K562 (cell line): ENCODE data around the gene SLC5A5. TPM values are rescaled to one million over a fixed set of nuclear protein-coding genes. Genes with fewer than 3 reads are reported as not detected.

Source experiments
- ETV5 ChIP-seq: sonication (generic); formaldehyde crosslinking; IDR thresholded peaks from 2 replicates; pipeline ENCODE4 v1.4.0; 2020; ENCODE audit warnings: low read depth, mild to moderate bottlenecking, missing genetic modification reagents
- FOXK1 ChIP-seq: sonication (generic); formaldehyde crosslinking; IDR thresholded peaks from 2 replicates; pipeline ENCODE4 v1.8.0; 2022; ENCODE audit warnings: missing genetic modification reagents, mild to moderate bottlenecking, borderline replicate concordance
- HLTF ChIP-seq: fragments of 450-650 bp; IDR thresholded peaks from 2 replicates; pipeline ENCODE4 v1.6.1; 2016
- JUNB ChIP-seq: fragments of 450-650 bp; formaldehyde crosslinking; conservative IDR thresholded peaks from 2 replicates; pipeline ENCODE4 v1.4.0; 2020; ENCODE audit warnings: mild to moderate bottlenecking
- MLLT1 ChIP-seq, 2 experiments: fragments of 450-650 bp; IDR thresholded peaks; 2 replicates each; pipeline ENCODE4 v1.6.1; 2016
- NFIC ChIP-seq: fragments of 450-650 bp; IDR thresholded peaks from 2 replicates; pipeline ENCODE4 v1.6.1; 2017; ENCODE audit warnings: mild to moderate bottlenecking, inconsistent platforms
- NR1H2 ChIP-seq: sonication (generic); formaldehyde crosslinking; IDR thresholded peaks from 2 replicates; pipeline ENCODE4 v1.4.0; 2020; ENCODE audit warnings: mild to moderate bottlenecking, missing genetic modification reagents
- RB1 ChIP-seq: fragments of 450-650 bp; IDR thresholded peaks from 2 replicates; pipeline ENCODE4 v1.6.1; 2017; ENCODE audit warnings: low read depth, mild to moderate bottlenecking
- SIRT6 ChIP-seq: IDR thresholded peaks from one replicate; pipeline ENCODE4 v1.6.1; 2012; ENCODE audit warnings: low read depth, mild to moderate bottlenecking, control low read depth, inconsistent platforms, low read length, moderate library complexity
- SMARCA4 ChIP-seq: fragments of 450-650 bp; IDR thresholded peaks from 2 replicates; pipeline ENCODE4 v1.6.1; 2016
- SMARCA5 ChIP-seq: fragments of 450-650 bp; IDR thresholded peaks from 2 replicates; pipeline ENCODE4 v1.6.1; 2016
- TBP ChIP-seq: optimal IDR thresholded peaks from 2 replicates; pipeline ENCODE3; 2011; ENCODE audit warnings: low read depth, low read length, improper control_type of control experiment
- THRB ChIP-seq: fragments of 450-650 bp; formaldehyde crosslinking; conservative IDR thresholded peaks from 2 replicates; pipeline ENCODE4 v1.4.0; 2022; ENCODE audit warnings: mild to moderate bottlenecking, missing genetic modification characterization
- polyA plus RNA-seq, 8 experiments: library from polyadenylated mRNA; depleted of rRNA in 4 of 8; stranded (reverse) in 5 of 8; unstranded in 3 of 8; fragments of >200 nt; fragmentation: Nextera tagmentation in 2 of 8; fragmentation: Illumina TruSeq in 1 of 8; extraction: Ambion mirVana in 2 of 8; extraction: Trizol in 1 of 8; gene quantifications; 2 replicates each; pipeline versions ENCODE4 v1.2.1 to v1.2.3, GENCODE V29; 2011 to 2014; ENCODE audit warnings: inconsistent platforms in 1 of 8, missing spikeins in 1 of 8
- total RNA-seq, 7 experiments: library from RNA; depleted of rRNA in 6 of 7; stranded (reverse); fragments of >200 nt in 6 of 7; fragmentation: Illumina TruSeq in 2 of 7; extraction: Trizol in 2 of 7; gene quantifications; 2 replicates each; pipeline versions ENCODE4 v1.2.1 to v1.2.3, GENCODE V29; 2011 to 2021; ENCODE audit warnings: low replicate concordance in 1 of 7
- TF ChIP-seq, protein P1 (sequence below): conservative IDR thresholded peaks from 2 replicates; pipeline ENCODE4 v1.6.1; 2011; ENCODE audit warnings: low read depth, mild to moderate bottlenecking, low read length; ENCODE audit not compliant: control insufficient read depth
- TF ChIP-seq, protein P2 (sequence below), 2 experiments: IDR thresholded peaks; 2 replicates each; pipeline ENCODE4 v1.6.1; 2011; ENCODE audit warnings: borderline replicate concordance in 1 of 2, control low read depth in 1 of 2, low read depth in 1 of 2, low read length in 1 of 2, mild to moderate bottlenecking in 1 of 2, mixed read lengths in 1 of 2, moderate library complexity in 1 of 2; ENCODE audit not compliant: insufficient read depth in 1 of 2, insufficient read length in 1 of 2, poor library complexity in 1 of 2, severe bottlenecking in 1 of 2; ENCODE audit errors: extremely low read depth in 1 of 2
- TF ChIP-seq, protein P3 (sequence below): fragments of 450-650 bp; IDR thresholded peaks from 2 replicates; pipeline ENCODE4 v1.6.1; 2016; ENCODE audit warnings: antibody characterized with exemption
- TF ChIP-seq, protein P4 (sequence below), 2 experiments: fragments of 450-650 bp; conservative IDR thresholded peaks; 2 replicates each; pipeline ENCODE4 v1.6.1; 2017; ENCODE audit warnings: mild to moderate bottlenecking in 2 of 2, moderate library complexity in 2 of 2

The SLC5A5 gene
- total and polyA plus RNA-seq, 9 of the 15 experiments (the other 6 are each of a cell fraction or from before 2014, with no cell fraction given): 0.10 to 0.73 (median 0.23) TPM

GRCh38 chr19:17865364-17866311 lies 6.1 kb upstream of the SLC5A5 start (continued):
- TF ChIP-seq, protein P1, sequence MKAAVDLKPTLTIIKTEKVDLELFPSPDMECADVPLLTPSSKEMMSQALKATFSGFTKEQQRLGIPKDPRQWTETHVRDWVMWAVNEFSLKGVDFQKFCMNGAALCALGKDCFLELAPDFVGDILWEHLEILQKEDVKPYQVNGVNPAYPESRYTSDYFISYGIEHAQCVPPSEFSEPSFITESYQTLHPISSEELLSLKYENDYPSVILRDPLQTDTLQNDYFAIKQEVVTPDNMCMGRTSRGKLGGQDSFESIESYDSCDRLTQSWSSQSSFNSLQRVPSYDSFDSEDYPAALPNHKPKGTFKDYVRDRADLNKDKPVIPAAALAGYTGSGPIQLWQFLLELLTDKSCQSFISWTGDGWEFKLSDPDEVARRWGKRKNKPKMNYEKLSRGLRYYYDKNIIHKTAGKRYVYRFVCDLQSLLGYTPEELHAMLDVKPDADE: 0 out of 2 replicates have a peak, but pooled peaks have one; percentile 13
- TF ChIP-seq, protein P2, sequence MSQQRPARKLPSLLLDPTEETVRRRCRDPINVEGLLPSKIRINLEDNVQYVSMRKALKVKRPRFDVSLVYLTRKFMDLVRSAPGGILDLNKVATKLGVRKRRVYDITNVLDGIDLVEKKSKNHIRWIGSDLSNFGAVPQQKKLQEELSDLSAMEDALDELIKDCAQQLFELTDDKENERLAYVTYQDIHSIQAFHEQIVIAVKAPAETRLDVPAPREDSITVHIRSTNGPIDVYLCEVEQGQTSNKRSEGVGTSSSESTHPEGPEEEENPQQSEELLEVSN (IDR thresholded peaks at IDR 0.05; ENCODE audit: borderline replicate concordance in 1 of 2, extremely low read depth in 1 of 2, insufficient read depth in 1 of 2, insufficient read length in 1 of 2, low read depth in 1 of 2, low read length in 1 of 2, poor library complexity in 1 of 2, severe bottlenecking in 1 of 2): peak; percentile 30 to 33
- TF ChIP-seq TBP (no peak), MLLT1 (IDR thresholded peaks at IDR 0.05) (no peak), ETV5 (CRISPR knock-in tag) (no peak), HLTF (peak; percentile 86), THRB (CRISPR knock-in tag) (0 out of 2 replicates have a peak, but pooled peaks have one; percentile 2), SMARCA4 (0 out of 2 replicates have a peak, but pooled peaks have one; percentile 12), NR1H2 (CRISPR knock-in tag) (no peak), FOXK1 (0 out of 2 replicates have a peak, but pooled peaks have one; percentile 41), SIRT6 (peak; percentile 97), JUNB (no peak), NFIC (0 out of 2 replicates have a peak, but pooled peaks have one; percentile 4), RB1 (no peak; the same call in 1 of the 2 replicates), SMARCA5 (peak; percentile 85; the same call in 1 of the 2 replicates)
- TF ChIP-seq, protein P3, sequence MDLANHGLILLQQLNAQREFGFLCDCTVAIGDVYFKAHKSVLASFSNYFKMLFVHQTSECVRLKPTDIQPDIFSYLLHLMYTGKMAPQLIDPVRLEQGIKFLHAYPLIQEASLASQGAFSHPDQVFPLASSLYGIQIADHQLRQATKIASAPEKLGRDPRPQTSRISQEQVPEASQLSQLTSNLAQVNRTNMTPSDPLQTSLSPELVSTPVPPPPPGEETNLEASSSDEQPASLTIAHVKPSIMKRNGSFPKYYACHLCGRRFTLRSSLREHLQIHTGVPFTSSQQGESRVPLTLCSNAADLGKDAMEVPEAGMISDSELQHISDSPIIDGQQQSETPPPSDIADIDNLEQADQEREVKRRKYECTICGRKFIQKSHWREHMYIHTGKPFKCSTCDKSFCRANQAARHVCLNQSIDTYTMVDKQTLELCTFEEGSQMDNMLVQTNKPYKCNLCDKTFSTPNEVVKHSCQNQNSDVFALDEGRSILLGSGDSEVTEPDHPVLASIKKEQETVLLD: 0 out of 2 replicates have a peak, but pooled peaks have one; percentile 33
- TF ChIP-seq, protein P4, sequence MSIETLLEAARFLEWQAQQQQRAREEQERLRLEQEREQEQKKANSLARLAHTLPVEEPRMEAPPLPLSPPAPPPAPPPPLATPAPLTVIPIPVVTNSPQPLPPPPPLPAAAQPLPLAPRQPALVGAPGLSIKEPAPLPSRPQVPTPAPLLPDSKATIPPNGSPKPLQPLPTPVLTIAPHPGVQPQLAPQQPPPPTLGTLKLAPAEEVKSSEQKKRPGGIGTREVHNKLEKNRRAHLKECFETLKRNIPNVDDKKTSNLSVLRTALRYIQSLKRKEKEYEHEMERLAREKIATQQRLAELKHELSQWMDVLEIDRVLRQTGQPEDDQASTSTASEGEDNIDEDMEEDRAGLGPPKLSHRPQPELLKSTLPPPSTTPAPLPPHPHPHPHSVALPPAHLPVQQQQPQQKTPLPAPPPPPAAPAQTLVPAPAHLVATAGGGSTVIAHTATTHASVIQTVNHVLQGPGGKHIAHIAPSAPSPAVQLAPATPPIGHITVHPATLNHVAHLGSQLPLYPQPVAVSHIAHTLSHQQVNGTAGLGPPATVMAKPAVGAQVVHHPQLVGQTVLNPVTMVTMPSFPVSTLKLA (conservative IDR thresholded peaks at IDR 0.05): peak; percentile 39 to 45
